Activated CD4-positive, alpha-beta T cell treated with anti-CD3 and anti-CD28 coated beads, Interleukin-2, amount 10 ng/mL, durations not matched to agents 7 days and 5 days (primary cell): ENCODE data around the gene UPF2. TPM values are rescaled to one million over a fixed set of nuclear protein-coding genes. Genes with fewer than 3 reads are reported as not detected.

Experiments used
- CTCF ChIA-PET: fragments of 350-600 bp; sonication (Branson Sonifier 250); formaldehyde crosslinking; loops from one replicate; lab custom pipeline; 2021; ENCODE audit warnings: antibody characterized with exemption; lab: Charles Lee
- POLR2A ChIA-PET: fragments of 350-600 bp; sonication (Branson Sonifier 250); formaldehyde crosslinking; loops from one replicate; lab custom pipeline; 2021; ENCODE audit warnings: antibody characterized with exemption; lab: Charles Lee
- DNase-seq: peaks from one replicate; pipeline ENCODE4 v3.0.0-alpha.2; 2020
- H3K27ac Mint-ChIP-seq: one replicate; pipeline ENCODE4 v1.8.0; 2021; ENCODE audit warnings: mild to moderate bottlenecking, moderate library complexity, mixed read lengths
- H3K27me3 Mint-ChIP-seq: one replicate; pipeline ENCODE4 v1.8.0; 2021; ENCODE audit warnings: mixed read lengths
- H3K36me3 Mint-ChIP-seq: one replicate; pipeline ENCODE4 v1.8.0; 2021; ENCODE audit warnings: low read depth, mixed read lengths
- H3K4me1 Mint-ChIP-seq: one replicate; pipeline ENCODE4 v1.8.0; 2021; ENCODE audit warnings: mixed read lengths
- H3K4me3 Mint-ChIP-seq: one replicate; pipeline ENCODE4 v1.8.0; 2021; ENCODE audit warnings: mild to moderate bottlenecking, moderate library complexity, mixed read lengths
- H3K9me3 Mint-ChIP-seq: one replicate; pipeline ENCODE4 v1.8.0; 2021; ENCODE audit warnings: mixed read lengths
- total RNA-seq, 2 experiments: library from RNA; stranded (reverse); gene quantifications; one replicate each; pipeline ENCODE4 v1.2.3, GENCODE V29; 2021

Gene UPF2
- total RNA-seq, 2 experiments from 2014 or later: 31.3 to 39.2 TPM

DNA sequence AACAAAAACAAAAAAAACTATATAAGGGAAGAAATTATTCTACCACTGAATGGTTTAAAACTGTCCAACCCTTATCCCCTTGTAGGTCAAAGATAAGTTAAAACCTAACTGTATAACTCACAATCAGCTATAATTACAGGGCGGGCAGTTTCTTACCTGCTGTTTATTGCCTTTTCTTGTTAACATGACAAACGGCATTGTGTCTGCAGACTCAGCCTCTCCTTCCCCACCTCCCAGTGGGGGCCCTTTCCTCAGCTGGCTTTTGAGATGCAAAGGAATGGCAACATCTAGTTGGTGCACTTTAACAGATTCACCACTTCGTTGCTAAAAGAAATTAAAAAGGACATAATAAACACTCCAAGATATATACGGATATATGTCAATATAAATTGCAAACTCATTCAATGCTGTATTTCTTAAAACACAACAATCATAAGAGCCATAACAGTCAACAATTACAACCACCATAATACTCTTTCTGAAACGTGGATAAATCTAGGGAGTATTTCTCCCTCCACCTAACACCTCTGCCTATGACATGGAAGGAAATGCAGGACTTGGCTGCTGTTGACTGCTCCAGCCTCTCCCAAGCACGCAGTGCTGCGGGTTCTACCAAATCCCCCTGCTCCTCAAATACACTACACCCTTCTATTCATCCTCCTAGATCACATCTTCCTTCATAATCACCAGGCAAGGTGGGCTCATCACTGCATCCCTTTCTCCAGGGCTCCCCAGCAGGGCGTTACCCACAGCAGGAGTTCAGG, 106.0 kb downstream of the UPF2 start:
- Mint-ChIP-seq H3K4me1 (no peaks in the 10 kb centered on the region), H3K27me3 (no peaks in the 10 kb centered on the region), H3K27ac (no peak overlapping the region), H3K4me3 (no peak overlapping the region), H3K9me3 (no peaks in the 10 kb centered on the region), H3K36me3 (peaks cover 22% of the 10 kb centered on the region)
- ChIA-PET POLR2A (no interaction called here), CTCF (interaction anchor here (1.1 kb wide), 1 partner anchor 11 kb away, joined by 3 read pairs; no protein-coding TSS in a partner anchor)
- DNase-seq: no peak

DNA sequence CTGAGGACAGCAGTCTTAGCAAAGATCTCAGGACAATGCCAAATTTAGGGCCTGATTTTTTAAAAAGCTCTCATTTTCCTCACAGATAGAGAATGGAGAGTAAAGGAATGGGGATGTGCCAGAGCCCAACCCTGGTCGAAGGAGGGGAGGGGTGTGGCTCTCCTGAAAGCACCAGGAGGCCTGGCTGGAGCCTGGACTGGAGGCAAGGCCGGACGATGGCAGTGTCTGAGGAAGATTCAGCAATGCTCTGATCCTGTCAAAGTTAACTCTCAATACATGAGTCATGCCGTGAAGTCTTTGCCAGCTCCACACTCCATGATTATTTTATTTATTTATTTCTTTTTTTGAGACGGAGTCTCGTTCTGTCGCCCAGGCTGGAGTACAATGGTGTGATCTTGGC, 108.3 kb downstream of the UPF2 start:
- Mint-ChIP-seq H3K4me3 (no peak overlapping the region), H3K9me3 (no peaks in the 10 kb centered on the region), H3K36me3 (peaks cover 37% of the 10 kb centered on the region), H3K4me1 (no peaks in the 10 kb centered on the region), H3K27me3 (no peaks in the 10 kb centered on the region), H3K27ac (no peak overlapping the region)
- DNase-seq: no peak
- CTCF ChIA-PET: no interaction called here
- POLR2A ChIA-PET: no interaction called here

DNA sequence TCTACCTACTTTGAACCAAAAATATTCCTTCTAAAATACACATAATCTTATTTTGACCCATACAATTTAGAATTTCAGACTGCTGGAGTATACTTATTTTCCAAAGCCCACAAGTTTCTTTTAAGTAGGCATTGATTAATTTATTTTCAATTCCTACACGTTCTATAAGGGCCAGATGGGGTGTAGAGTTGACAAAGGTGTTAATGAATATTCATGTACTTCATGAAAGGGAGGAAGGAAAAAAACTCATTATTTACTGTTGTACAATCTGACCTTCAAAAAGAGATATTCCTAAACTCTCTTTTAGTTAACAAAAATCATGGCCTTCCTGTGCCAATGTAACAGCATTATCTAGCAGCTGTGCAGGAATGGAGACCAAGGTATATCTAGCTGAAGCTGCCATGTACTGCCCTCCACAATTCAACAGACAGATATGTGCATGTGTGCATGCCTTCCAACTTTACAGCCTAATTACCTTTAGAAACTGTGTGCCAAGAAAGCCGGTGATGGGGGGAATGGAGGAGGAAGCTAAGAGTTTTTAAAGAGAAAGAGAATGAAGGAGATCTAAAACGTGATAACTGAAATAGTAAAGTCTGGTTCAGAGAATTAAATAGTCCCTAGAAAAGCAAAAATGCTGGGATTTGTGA, 108.9 kb downstream of the UPF2 start:
- Mint-ChIP-seq H3K4me1 (no peaks in the 10 kb centered on the region), H3K27me3 (no peaks in the 10 kb centered on the region), H3K27ac (no peak overlapping the region), H3K4me3 (no peak overlapping the region), H3K36me3 (peaks cover 42% of the 10 kb centered on the region), H3K9me3 (no peaks in the 10 kb centered on the region)
- DNase-seq: no peak
- ChIA-PET CTCF (no interaction called here), POLR2A (no interaction called here)

DNA sequence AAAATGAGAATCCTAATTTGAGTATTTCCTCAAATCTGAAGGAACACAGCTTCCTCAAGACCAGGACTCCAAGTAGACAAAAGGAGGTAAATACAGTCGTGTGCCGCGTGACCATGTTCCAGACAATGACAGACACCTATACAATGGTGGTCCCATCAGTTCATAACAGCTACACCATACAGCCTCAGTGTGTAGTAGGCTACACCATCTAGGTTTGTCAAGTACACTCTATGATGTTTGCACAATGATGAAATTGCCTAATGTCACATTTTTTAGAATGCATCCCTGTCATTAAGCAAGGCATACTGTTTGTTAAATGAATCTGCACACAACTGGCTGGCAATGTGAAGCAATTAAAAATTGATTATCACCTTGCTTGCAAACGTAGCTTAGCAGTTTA, 111.6 kb downstream of the UPF2 start:
- Mint-ChIP-seq H3K27me3 (no peaks in the 10 kb centered on the region), H3K9me3 (no peaks in the 10 kb centered on the region), H3K4me1 (no peaks in the 10 kb centered on the region), H3K4me3 (no peak overlapping the region), H3K36me3 (peaks cover 51% of the 10 kb centered on the region), H3K27ac (no peak overlapping the region)
- ChIA-PET POLR2A (no interaction called here), CTCF (no interaction called here)
- DNase-seq: no peak

DNA sequence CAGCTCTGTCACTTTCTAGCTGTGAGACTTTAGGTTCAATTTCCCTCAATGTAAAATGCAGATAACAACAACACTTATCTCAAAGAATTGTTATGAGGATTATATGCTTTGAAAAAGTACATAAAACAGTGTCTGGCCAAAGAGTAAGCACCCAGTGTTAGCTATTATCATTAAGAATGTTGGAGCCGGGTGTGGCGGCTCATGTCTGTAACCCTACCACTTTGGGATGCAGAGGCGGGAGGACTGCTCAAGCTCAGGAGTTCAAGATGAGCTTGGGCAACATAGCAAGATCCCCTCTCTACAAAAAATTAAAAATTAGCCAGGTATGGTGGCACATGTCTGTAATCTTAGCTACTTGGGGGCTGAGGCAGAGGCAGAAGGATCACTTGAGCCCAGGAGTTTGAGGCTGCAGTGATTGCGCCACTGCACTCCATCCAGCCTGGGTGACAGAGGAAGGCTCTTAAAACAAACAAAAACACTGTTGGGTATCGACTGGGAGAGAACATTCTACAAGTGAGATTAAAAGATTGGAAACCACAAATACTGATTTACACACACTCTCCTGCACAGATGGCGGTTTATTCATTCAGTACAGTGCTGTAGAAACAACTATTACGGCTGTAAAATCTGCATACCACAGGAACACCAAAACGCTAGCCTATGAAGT, 112.2 kb downstream of the UPF2 start:
- Mint-ChIP-seq H3K4me3 (no peak overlapping the region), H3K36me3 (peaks cover 53% of the 10 kb centered on the region), H3K4me1 (no peaks in the 10 kb centered on the region), H3K27ac (no peak overlapping the region), H3K27me3 (no peaks in the 10 kb centered on the region), H3K9me3 (no peaks in the 10 kb centered on the region)
- ChIA-PET CTCF (no interaction called here), POLR2A (no interaction called here)
- no peak for DNase-seq

DNA sequence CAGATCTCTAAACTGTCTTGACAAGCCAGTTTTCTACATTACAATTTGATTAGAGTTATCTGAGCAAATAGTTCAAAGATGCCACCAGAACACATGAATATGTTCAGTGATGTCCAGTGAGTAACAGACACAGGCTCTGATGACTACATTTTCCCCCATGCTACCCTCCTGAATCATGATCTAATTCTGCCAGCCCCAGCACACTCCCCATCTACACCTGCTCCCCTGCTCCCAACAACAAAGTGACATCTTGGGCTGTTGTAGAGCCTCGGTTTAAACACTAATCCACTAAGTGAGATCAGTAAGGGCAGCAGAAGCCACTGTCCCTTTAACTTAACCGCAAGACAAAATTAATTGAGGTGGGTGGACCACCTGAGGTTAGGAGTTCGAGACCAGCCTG, 114.9 kb downstream of the UPF2 start:
- Mint-ChIP-seq H3K27ac (no peak overlapping the region), H3K27me3 (no peaks in the 10 kb centered on the region), H3K4me3 (no peak overlapping the region), H3K4me1 (no peaks in the 10 kb centered on the region), H3K36me3 (peaks cover 51% of the 10 kb centered on the region), H3K9me3 (no peaks in the 10 kb centered on the region)
- ChIA-PET CTCF (no interaction called here), POLR2A (no interaction called here)
- no peak for DNase-seq

DNA sequence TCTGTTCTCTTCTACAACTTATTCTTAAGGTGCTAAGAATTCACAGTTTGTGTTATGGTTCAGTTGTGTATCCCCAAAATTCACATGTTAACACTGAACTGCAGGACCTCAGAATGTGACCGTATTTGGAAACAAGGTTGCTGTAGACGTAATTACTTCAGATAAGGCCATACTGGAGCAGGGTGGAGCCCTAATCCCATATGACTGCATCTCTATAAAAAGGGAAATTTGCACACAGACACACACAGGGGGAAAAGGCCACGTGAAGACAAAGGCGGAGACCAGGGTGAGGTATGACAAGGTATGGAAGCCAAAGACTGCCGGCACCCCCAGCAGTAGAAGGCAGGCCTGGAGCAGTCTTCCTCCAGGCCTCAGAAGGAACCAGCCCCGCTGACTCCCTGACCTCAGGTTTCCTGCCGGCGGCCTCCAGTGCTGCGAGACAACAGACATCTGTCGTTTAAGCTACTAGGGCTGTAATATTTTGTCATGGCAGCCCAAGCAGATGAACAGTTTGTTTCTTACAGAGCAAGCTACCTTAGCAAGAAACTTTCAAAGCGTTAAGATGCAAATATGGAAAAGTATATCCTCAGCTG, 120.7 kb downstream of the UPF2 start:
- Mint-ChIP-seq H3K36me3 (peaks cover 38% of the 10 kb centered on the region), H3K4me1 (peaks cover 7% of the 10 kb centered on the region), H3K4me3 (no peak overlapping the region), H3K27me3 (no peaks in the 10 kb centered on the region), H3K27ac (peak overlapping the region; percentile 6), H3K9me3 (no peaks in the 10 kb centered on the region)
- ChIA-PET CTCF (no interaction called here), POLR2A (no interaction called here)
- no peak for DNase-seq

DNA sequence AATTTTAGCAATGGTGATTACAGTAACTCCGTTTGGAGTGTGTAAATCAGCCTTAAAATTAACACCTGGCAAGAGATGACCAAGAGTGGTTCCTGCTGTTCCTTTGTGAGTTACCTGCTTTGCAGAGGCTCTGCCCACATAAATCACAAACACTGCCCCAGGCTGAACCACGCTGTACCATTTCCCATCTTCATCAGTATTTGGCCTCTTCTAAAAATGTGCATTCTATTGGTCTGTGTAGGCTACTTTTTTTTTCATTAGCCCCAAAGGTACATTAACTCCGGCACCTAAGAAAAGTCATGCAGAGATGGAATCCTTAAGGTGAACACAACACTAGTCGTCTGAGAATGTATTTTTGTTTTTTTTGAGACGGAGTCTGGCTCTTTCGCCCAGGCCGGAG, 123.3 kb downstream of the UPF2 start:
- Mint-ChIP-seq H3K27me3 (no peaks in the 10 kb centered on the region), H3K36me3 (peaks cover 20% of the 10 kb centered on the region)

DNA sequence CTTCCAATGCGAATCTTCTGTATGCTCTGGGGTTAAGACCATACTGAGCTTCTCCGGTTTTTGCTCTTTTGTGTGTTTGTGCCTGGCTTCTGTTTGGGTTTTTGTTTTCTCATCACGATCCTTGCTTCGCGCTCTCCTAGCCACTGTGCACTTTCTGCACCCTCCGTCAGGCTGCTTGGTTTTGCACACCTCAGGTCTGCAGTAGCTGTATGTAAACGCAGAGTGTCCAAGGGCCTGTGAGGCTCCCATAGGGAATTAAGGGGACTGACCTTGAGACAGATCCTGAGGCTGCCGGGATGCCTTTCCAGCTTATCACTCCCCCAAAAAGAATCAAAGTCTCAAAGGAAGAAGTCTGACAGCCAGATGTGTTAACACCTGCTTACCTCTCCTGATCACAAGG, 124.2 kb downstream of the UPF2 start:
- ChIA-PET CTCF (interaction anchor here (1.0 kb wide), 1 partner anchor 25 kb away, joined by 3 read pairs; no protein-coding TSS in a partner anchor), POLR2A (no interaction called here)
- Mint-ChIP-seq H3K36me3 (peaks cover 20% of the 10 kb centered on the region), H3K27me3 (no peaks in the 10 kb centered on the region), H3K27ac (no peak overlapping the region), H3K4me1 (peaks cover 7% of the 10 kb centered on the region), H3K9me3 (no peaks in the 10 kb centered on the region), H3K4me3 (no peak overlapping the region)
- DNase-seq: no peak

More for the DNA sequence above, 123.3 kb downstream of the UPF2 start:
- Mint-ChIP-seq H3K27ac (no peak overlapping the region), H3K9me3 (no peaks in the 10 kb centered on the region), H3K4me1 (peaks cover 7% of the 10 kb centered on the region), H3K4me3 (no peak overlapping the region)
- ChIA-PET CTCF (interaction anchor here (0.5 kb wide), 1 partner anchor 561 kb away, joined by 3 read pairs; no protein-coding TSS in a partner anchor), POLR2A (no interaction called here)
- no peak for DNase-seq

DNA sequence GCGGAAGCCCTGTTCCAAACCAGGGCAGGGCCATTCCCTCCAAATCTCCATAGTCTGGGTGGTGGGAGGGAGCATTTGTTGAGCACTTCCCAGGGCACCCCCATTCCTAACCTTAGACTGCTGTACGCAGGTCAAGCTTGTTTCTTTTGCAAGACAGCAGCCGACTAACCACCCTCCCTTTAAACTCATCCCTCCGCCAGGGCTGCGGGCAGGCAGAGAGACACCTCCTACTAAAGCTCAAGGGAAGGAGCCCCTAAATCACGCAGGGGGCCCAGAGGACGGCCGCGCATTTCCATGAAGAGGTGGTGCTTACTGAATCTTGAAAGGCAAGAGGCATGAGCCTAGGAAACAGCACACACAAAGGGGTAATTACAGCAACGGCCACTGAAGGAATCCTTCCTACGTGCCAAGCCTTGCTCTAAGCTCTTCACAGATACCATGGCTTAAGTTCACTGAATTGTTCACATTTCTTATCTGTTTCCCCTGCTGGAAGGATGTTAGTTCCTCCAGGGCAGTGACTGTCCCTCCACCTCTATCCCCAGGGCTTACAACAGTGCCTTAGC, 129.4 kb downstream of the UPF2 start:
- H3K27ac Mint-ChIP-seq: no peak overlapping the region
- POLR2A ChIA-PET: no interaction called here
- CTCF ChIA-PET: interaction anchor here (0.6 to 1.3 kb wide), 3 partner anchors 16 to 1328 kb away, joined by 3 read pairs; no protein-coding TSS in a partner anchor
- no peaks in the 10 kb centered on the region for H3K27me3 Mint-ChIP-seq
- no peaks in the 10 kb centered on the region for H3K9me3 Mint-ChIP-seq
- H3K4me3 Mint-ChIP-seq: no peak overlapping the region
- DNase-seq: no peak
- H3K36me3 Mint-ChIP-seq: no peaks in the 10 kb centered on the region
- no peaks in the 10 kb centered on the region for H3K4me1 Mint-ChIP-seq

DNA sequence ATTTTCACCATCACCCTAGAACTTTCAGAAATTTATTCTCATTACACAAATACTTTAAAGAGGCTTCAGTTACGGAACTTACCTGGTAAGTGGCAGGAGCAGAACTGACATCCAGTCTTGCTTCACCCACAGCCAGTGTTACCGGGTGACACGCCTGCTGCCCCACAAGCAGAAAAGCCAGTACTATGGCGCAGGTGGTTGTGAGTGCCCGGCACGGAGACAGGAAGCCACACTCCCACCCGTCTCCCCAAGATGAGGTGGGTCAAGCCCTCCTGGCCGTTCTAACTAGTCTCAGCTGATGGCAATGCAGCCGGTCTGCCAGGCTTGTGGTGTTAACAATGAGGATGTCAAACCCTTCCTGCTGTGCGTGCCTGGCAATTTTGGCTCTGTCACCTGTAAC, 132.5 kb downstream of the UPF2 start:
- CTCF ChIA-PET: interaction anchor here (1.2 kb wide), 2 partner anchors 14 to 17 kb away, joined by 3 read pairs; no protein-coding TSS in a partner anchor
- H3K36me3 Mint-ChIP-seq: no peaks in the 10 kb centered on the region
- H3K9me3 Mint-ChIP-seq: no peaks in the 10 kb centered on the region
- no peak overlapping the region for H3K27ac Mint-ChIP-seq
- no peaks in the 10 kb centered on the region for H3K4me1 Mint-ChIP-seq
- POLR2A ChIA-PET: no interaction called here
- no peak overlapping the region for H3K4me3 Mint-ChIP-seq
- H3K27me3 Mint-ChIP-seq: no peaks in the 10 kb centered on the region
- DNase-seq: no peak

DNA sequence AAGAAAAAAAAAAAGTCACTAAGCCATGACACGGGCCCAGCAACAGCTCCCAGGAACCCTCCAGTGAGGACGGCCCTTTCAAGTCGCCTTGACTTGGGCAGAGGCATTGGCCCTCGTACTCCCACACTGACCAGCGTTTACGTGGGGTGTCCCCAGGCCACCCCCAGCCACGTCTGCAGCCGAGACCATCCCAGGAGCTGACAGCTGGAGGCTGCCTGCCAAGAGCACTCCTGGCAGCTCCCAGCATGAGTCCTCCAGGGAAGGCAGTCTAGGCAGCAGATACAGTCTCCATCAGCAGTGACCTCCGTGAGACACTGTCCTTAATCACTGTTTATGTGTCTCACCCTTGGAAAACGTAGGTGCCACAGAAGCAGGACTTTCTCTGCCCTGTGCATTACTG, 133.0 kb downstream of the UPF2 start:
- DNase-seq: no peak
- H3K27ac Mint-ChIP-seq: no peak overlapping the region
- ChIA-PET CTCF (interaction anchor here (0.7 to 1.2 kb wide), 3 partner anchors 13 to 31 kb away, joined by 3 read pairs; no protein-coding TSS in a partner anchor), POLR2A (no interaction called here)
- H3K27me3 Mint-ChIP-seq: no peaks in the 10 kb centered on the region
- no peak overlapping the region for H3K4me3 Mint-ChIP-seq
- H3K4me1 Mint-ChIP-seq: no peaks in the 10 kb centered on the region
- H3K9me3 Mint-ChIP-seq: no peaks in the 10 kb centered on the region
- no peaks in the 10 kb centered on the region for H3K36me3 Mint-ChIP-seq
